Measurements from ENCODE around the gene SNW1. TPM values are rescaled to one million over a fixed set of nuclear protein-coding genes. Genes with fewer than 3 reads are reported as not detected.

Gene SNW1
- total and polyA plus RNA-seq, 8 donors, result 13.7 to 35.0 (median 30.2) TPM

DNA sequence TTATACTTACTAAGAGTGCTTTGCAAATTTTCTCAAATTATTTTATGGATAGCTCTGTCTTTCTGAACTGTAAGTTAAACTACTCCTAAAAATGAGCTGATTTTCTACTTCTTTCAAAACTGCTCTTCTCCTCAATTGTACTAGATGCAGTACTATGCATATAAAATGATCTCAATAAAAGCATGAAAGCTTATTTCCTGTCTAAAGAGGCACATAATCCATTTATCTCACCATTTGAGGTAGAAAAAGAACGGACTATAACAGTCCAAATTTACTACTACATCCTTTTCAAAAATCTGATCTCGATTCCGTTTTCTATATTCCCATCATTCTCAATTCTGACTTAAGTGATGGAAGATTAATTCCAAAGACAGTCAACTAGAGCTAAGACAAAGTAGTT, 38.7 kb downstream of the SNW1 start:
- FAIRE-seq (no peak), ATAC-seq (no peak), DNase-seq (no peak)
- TF ChIP-seq, protein P1, sequence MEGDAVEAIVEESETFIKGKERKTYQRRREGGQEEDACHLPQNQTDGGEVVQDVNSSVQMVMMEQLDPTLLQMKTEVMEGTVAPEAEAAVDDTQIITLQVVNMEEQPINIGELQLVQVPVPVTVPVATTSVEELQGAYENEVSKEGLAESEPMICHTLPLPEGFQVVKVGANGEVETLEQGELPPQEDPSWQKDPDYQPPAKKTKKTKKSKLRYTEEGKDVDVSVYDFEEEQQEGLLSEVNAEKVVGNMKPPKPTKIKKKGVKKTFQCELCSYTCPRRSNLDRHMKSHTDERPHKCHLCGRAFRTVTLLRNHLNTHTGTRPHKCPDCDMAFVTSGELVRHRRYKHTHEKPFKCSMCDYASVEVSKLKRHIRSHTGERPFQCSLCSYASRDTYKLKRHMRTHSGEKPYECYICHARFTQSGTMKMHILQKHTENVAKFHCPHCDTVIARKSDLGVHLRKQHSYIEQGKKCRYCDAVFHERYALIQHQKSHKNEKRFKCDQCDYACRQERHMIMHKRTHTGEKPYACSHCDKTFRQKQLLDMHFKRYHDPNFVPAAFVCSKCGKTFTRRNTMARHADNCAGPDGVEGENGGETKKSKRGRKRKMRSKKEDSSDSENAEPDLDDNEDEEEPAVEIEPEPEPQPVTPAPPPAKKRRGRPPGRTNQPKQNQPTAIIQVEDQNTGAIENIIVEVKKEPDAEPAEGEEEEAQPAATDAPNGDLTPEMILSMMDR (IDR thresholded peaks at IDR 0.05), result no peak
- H3K9me3 ChIP-seq, result no peaks in the 10 kb centered on the region
- H3K27me3 ChIP-seq, result no peaks in the 10 kb centered on the region
- H3K27ac ChIP-seq, result no peak overlapping the region
- intact Hi-C loops (cut with DNase I), result no loop called here
- 94 to 99% methylated on average over 3 of the region's 3 CpGs for WGBS, 2 donors
- no peaks in the 10 kb centered on the region for H3K4me1 ChIP-seq
- H3K36me3 ChIP-seq, result peaks cover 3 to 80% (median 28%) of the 10 kb centered on the region in 3 donors
- H3K4me3 ChIP-seq, result no peak overlapping the region

DNA sequence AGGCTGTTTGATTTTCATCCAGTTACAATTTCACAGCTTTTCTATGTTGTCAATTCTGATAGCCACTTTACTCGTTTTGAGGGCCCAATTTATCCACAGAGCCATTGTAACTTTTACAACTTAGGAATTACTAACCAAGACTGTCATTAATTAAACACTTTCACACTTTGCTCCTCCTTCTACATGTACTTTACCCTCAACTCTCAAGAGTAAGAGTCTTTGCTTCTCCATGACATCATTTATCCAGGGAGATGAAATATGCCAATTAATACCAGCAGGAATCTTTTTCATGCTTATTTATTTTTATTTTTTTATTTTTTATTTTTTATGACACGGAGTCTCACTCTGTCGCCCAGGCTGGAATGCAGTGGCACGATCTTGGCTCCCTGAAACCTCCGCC, 39.5 kb downstream of the SNW1 start:
- TF ChIP-seq, protein P1 (IDR thresholded peaks at IDR 0.05), result no peak
- Histone ChIP-seq H3K9me3 (no peaks in the 10 kb centered on the region), H3K36me3 (peaks cover 3 to 80% (median 30%) of the 10 kb centered on the region in 3 donors), H3K4me1 (no peaks in the 10 kb centered on the region), H3K27ac (no peak overlapping the region), H3K27me3 (no peaks in the 10 kb centered on the region), H3K4me3 (no peak overlapping the region)
- intact Hi-C loops (cut with DNase I), result no loop called here
- FAIRE-seq (no peak), ATAC-seq (no peak), DNase-seq (no peak)
- WGBS, 2 donors, result 89 to 90% methylated on average over 5 of the region's 5 CpGs

DNA sequence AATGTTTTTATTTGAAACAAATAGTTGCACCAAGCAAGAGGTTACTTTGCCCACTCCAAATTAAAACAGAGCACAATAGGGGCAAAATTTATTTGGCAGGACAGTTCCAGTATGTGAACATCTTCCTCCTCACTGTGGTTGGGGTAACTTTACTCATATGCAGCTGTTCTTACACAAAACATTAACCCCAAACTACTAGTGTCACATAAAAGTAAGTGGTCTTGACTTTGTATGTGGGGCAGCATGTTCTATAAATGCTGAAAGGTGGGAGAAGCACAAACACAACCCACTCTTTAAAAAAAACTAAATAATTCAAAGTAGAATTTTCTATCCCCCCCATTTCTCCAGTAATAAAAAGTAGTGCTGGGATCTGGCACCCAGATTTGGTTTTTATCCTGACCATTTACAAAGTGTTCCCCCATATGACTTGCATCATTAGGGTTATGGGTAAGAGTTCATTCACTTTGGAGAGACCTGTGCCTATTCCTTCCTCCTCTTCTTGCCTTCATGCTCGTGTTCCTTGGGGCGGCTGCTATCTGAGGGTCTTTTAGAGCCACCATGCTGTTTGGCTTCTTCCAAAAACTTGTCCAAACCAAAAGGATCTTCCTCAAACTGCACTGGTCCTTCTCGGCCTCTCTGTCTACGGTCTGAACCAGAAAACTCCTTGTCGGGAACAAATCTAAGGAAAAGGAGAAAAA, 43.2 kb downstream of the SNW1 start:
- Histone ChIP-seq H3K27ac (no peak overlapping the region), H3K27me3 (no peaks in the 10 kb centered on the region), H3K4me3 (no peak overlapping the region), H3K9me3 (no peaks in the 10 kb centered on the region), H3K4me1 (no peaks in the 10 kb centered on the region), H3K36me3 (peaks cover 3 to 56% (median 26%) of the 10 kb centered on the region in 3 donors)
- ATAC-seq, result no peak
- intact Hi-C loops (cut with DNase I), result no loop called here
- FAIRE-seq, result no peak
- TF ChIP-seq, protein P1 (IDR thresholded peaks at IDR 0.05), result no peak
- 80 to 85% methylated on average over 5 of the region's 5 CpGs for WGBS, 2 donors
- DNase-seq, result no peak

DNA sequence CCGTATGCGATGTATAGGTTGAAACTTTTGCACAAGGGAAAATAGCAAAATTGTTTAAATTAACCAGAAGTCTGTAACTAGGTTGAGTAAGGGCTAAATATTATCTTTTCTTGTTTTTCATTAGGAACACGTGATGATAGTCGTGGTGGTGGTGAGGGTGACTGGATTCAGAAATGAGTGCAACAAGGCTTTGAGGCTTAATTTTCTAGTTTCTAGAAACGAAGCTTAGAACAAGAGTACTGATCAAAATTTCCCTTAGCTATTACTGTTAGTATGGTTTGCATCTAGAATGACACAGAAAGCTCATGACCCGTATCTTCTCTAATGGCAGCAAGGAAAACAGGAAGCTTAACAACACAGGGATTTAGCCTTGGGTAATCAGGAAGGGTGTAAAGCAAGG, 46.0 kb downstream of the SNW1 start:
- no peaks in the 10 kb centered on the region for H3K9me3 ChIP-seq
- intact Hi-C loops (cut with DNase I), result no loop called here
- WGBS, 2 donors, result 88% methylated on average over 6 of the region's 6 CpGs
- no peak overlapping the region for H3K4me3 ChIP-seq
- no peak overlapping the region for H3K27ac ChIP-seq
- TF ChIP-seq, protein P1 (IDR thresholded peaks at IDR 0.05), result no peak
- no peak for FAIRE-seq
- no peaks in the 10 kb centered on the region for H3K27me3 ChIP-seq
- ATAC-seq, result no peak
- DNase-seq, result no peak
- peaks cover 3 to 64% (median 26%) of the 10 kb centered on the region in 3 donors for H3K36me3 ChIP-seq
- H3K4me1 ChIP-seq, result peaks cover 0 to 1% (median 0%) of the 10 kb centered on the region in 3 donors

DNA sequence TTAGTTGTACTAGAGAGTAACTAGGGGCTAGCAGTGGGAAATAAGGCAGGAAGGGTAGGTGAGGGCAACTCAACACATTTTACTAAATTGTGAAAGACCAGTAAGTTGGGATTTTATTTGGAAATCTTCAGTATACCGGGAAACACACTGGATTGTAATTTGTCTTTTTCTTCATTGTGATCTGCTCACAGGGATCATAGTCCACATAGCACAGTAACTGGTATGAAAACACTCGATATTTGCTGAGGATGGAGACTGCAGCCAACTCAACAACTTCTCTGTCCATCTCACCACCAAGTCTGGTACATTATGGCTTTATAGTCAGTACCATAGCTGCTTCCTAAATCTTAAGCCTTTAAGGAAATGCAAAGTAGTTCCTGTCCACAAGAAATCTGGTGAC, 50.6 kb downstream of the SNW1 start:
- H3K36me3 ChIP-seq, result peaks cover 0 to 24% (median 11%) of the 10 kb centered on the region in 3 donors
- ATAC-seq (no peak), DNase-seq (no peak), FAIRE-seq (no peak)
- TF ChIP-seq, protein P1 (IDR thresholded peaks at IDR 0.05), result no peak
- H3K27me3 ChIP-seq, result no peaks in the 10 kb centered on the region
- intact Hi-C loops (cut with DNase I), result no loop called here
- H3K4me3 ChIP-seq, result no peak overlapping the region
- no peaks in the 10 kb centered on the region for H3K9me3 ChIP-seq
- no peak overlapping the region for H3K27ac ChIP-seq
- H3K4me1 ChIP-seq, result peaks cover 9 to 22% (median 11%) of the 10 kb centered on the region in 3 donors
- 68 to 74% methylated on average over 2 of the region's 2 CpGs for WGBS, 2 donors

All from pancreas (tissue), 10 donors.